Fibroblast of lung (primary cell): ENCODE measurements around the gene VN1R5. TPM values are rescaled to one million over a fixed set of nuclear protein-coding genes. Genes with fewer than 3 reads are reported as not detected.

Experiments used
- DNase-seq, 2 donors: peaks; one replicate each; pipeline versions ENCODE4 v3.0.0 to v3.0.0-alpha.2; 2010; ENCODE audit warnings: low read depth in 2 of 2
- H2AFZ ChIP-seq: 2 replicates; pipeline ENCODE4 v1.5.1; 2012; ENCODE audit warnings: low read length, control low read depth, inconsistent platforms
- H3K27ac ChIP-seq: 2 replicates; pipeline ENCODE4 v1.5.1; 2011; ENCODE audit warnings: low read length, control low read depth; ENCODE audit not compliant: insufficient read depth
- H3K27me3 ChIP-seq: 2 replicates; pipeline ENCODE4 v1.5.1; 2011; ENCODE audit warnings: mild to moderate bottlenecking, low read length; ENCODE audit not compliant: control insufficient read depth, insufficient read depth
- H3K36me3 ChIP-seq: 2 replicates; pipeline ENCODE4 v1.5.1; 2011; ENCODE audit warnings: low read length; ENCODE audit not compliant: control insufficient read depth, insufficient read depth
- H3K4me1 ChIP-seq: 2 replicates; pipeline ENCODE4 v1.5.1; 2011; ENCODE audit warnings: low read length; ENCODE audit not compliant: control insufficient read depth, insufficient read depth; ENCODE audit errors: extremely low read depth
- H3K4me2 ChIP-seq: 2 replicates; pipeline ENCODE4 v1.5.1; 2011; ENCODE audit warnings: low read length, control low read depth; ENCODE audit not compliant: insufficient read depth; ENCODE audit errors: extremely low read depth
- H3K4me3 ChIP-seq, 4 experiments: fragments of 200-600 bp in 1 of 4; sonication (generic) in 1 of 4; replicated peaks in 1 of 4; 2 replicates each; pipeline ENCODE4 v1.5.1; 2011 to 2016; ENCODE audit warnings: low read length in 4 of 4, low read depth in 3 of 4, mild to moderate bottlenecking in 3 of 4, control low read depth in 2 of 4, inconsistent platforms in 1 of 4, mixed read lengths in 1 of 4; ENCODE audit not compliant: insufficient read depth in 1 of 4; ENCODE audit errors: control extremely low read depth in 1 of 4
- H3K79me2 ChIP-seq: 2 replicates; pipeline ENCODE4 v1.5.1; 2012; ENCODE audit warnings: mild to moderate bottlenecking, low read length, inconsistent platforms; ENCODE audit not compliant: control insufficient read depth, insufficient read depth
- H3K9ac ChIP-seq: 2 replicates; pipeline ENCODE4 v1.5.1; 2011; ENCODE audit warnings: mild to moderate bottlenecking, low read length, control low read depth; ENCODE audit not compliant: insufficient read depth
- H3K9me3 ChIP-seq: 2 replicates; pipeline ENCODE4 v1.5.1; 2012; ENCODE audit warnings: low read depth, low read length; ENCODE audit not compliant: control insufficient read depth, insufficient read depth
- H4K20me1 ChIP-seq: 2 replicates; pipeline ENCODE4 v1.5.1; 2011; ENCODE audit warnings: low read length; ENCODE audit not compliant: control insufficient read depth, insufficient read depth; ENCODE audit errors: extremely low read depth
- CTCF ChIP-seq, 2 donors: IDR thresholded peaks in 1 of 2; conservative IDR thresholded peaks in 1 of 2; 1 replicate in 1 of 2; 2 replicates in 1 of 2; pipeline ENCODE4 v1.5.1; 2011 to 2012; ENCODE audit warnings: low read length in 2 of 2, control low read depth in 1 of 2, inconsistent platforms in 1 of 2, low read depth in 1 of 2, mild to moderate bottlenecking in 1 of 2
- EZH2 ChIP-seq: IDR thresholded peaks from 2 replicates; pipeline ENCODE4 v1.5.1; 2012; ENCODE audit warnings: low read length, control low read depth, mild to moderate bottlenecking; ENCODE audit errors: missing control alignments
- polyA plus RNA-seq, 2 donors: library from polyadenylated mRNA; depleted of rRNA in 1 of 2; stranded (reverse) in 1 of 2; unstranded in 1 of 2; fragments of >200 nt; gene quantifications; 2 replicates each; pipeline ENCODE4 v1.2.1, GENCODE V29; 2011 to 2012; ENCODE audit warnings: missing spikeins in 1 of 2
- total RNA-seq: library from RNA; depleted of rRNA; stranded (reverse); fragments of >200 nt; gene quantifications from 2 replicates; pipeline ENCODE4 v1.2.1, GENCODE V29; 2014

Gene VN1R5
- total and polyA plus RNA-seq, 2 donors (not counting 1 experiment from before 2014, with no cell fraction given) = not detected

- no peaks in the 10 kb centered on the region for H3K9me3 ChIP-seq
Measured at GRCh38 chr1:247241691-247242090, 14.2 kb upstream of the VN1R5 start.

GRCh38 chr1:247243524-247244137 is 12.2 kb upstream of the VN1R5 start:
- no peaks in the 10 kb centered on the region for H3K79me2 ChIP-seq
- no peak overlapping the region for H2AFZ ChIP-seq
- H3K36me3 ChIP-seq = no peaks in the 10 kb centered on the region
- no peaks in the 10 kb centered on the region for H4K20me1 ChIP-seq
- H3K4me1 ChIP-seq = no peaks in the 10 kb centered on the region
- H3K4me2 ChIP-seq = no peak overlapping the region
- no peaks in the 10 kb centered on the region for H3K27me3 ChIP-seq
- H3K9me3 ChIP-seq = no peaks in the 10 kb centered on the region
- no peak for DNase-seq
- no peak overlapping the region for H3K4me3 ChIP-seq
- H3K9ac ChIP-seq = no peak overlapping the region
- H3K27ac ChIP-seq = no peak overlapping the region
- TF ChIP-seq CTCF (conservative IDR thresholded peaks at IDR 0.05 in 1 of 2, IDR thresholded peaks at IDR 0.05 in 1 of 2; ENCODE audit: low read depth in 1 of 2, low read length in 2 of 2) (no peak), EZH2 (no peak)

More at GRCh38 chr1:247241691-247242090, 14.2 kb upstream of the VN1R5 start:
- H3K79me2 ChIP-seq = no peaks in the 10 kb centered on the region
- no peaks in the 10 kb centered on the region for H3K27me3 ChIP-seq
- H3K27ac ChIP-seq = no peak overlapping the region
- no peak overlapping the region for H3K4me3 ChIP-seq
- no peaks in the 10 kb centered on the region for H4K20me1 ChIP-seq
- no peak overlapping the region for H2AFZ ChIP-seq
- H3K4me2 ChIP-seq = no peak overlapping the region
- H3K4me1 ChIP-seq = no peaks in the 10 kb centered on the region
- H3K9ac ChIP-seq = no peak overlapping the region
- H3K36me3 ChIP-seq = no peaks in the 10 kb centered on the region
- TF ChIP-seq CTCF (conservative IDR thresholded peaks at IDR 0.05 in 1 of 2, IDR thresholded peaks at IDR 0.05 in 1 of 2; ENCODE audit: low read depth in 1 of 2, low read length in 2 of 2) (no peak), EZH2 (no peak)
- DNase-seq = peak in 1 of 2 donors; percentile 10

- DNase-seq = no peak
- no peak overlapping the region for H3K9ac ChIP-seq
- no peak overlapping the region for H3K4me3 ChIP-seq
- H3K4me2 ChIP-seq = no peak overlapping the region
- H2AFZ ChIP-seq = no peak overlapping the region
- no peaks in the 10 kb centered on the region for H3K9me3 ChIP-seq
- H3K36me3 ChIP-seq = no peaks in the 10 kb centered on the region
- TF ChIP-seq EZH2 (no peak), CTCF (conservative IDR thresholded peaks at IDR 0.05 in 1 of 2, IDR thresholded peaks at IDR 0.05 in 1 of 2; ENCODE audit: low read depth in 1 of 2, low read length in 2 of 2) (no peak)
- H3K79me2 ChIP-seq = no peaks in the 10 kb centered on the region
- no peaks in the 10 kb centered on the region for H3K27me3 ChIP-seq
- no peaks in the 10 kb centered on the region for H4K20me1 ChIP-seq
- H3K4me1 ChIP-seq = no peaks in the 10 kb centered on the region
- H3K27ac ChIP-seq = no peak overlapping the region
Measured at GRCh38 chr1:247246325-247247115, 9.4 kb upstream of the VN1R5 start.
